Trophoblast cell (in vitro differentiated cells and primary cell): ENCODE measurements around the gene TEX28.

Experiments
- DNase-seq, 2 donors: peaks; one replicate each; pipeline ENCODE4 v3.0.0-alpha.2; 2016
- H2AFZ ChIP-seq: 2 replicates; pipeline ENCODE4 v1.6.1; 2013; ENCODE audit warnings: low read length, moderate library complexity, mild to moderate bottlenecking; ENCODE audit not compliant: insufficient read depth, poor library complexity
- H2AK5ac ChIP-seq: 2 replicates; pipeline ENCODE4 v1.6.1; 2013; ENCODE audit warnings: mild to moderate bottlenecking, low read length
- H2BK120ac ChIP-seq: 2 replicates; pipeline ENCODE4 v1.6.1; 2013; ENCODE audit warnings: low read length, mild to moderate bottlenecking, moderate library complexity; ENCODE audit not compliant: insufficient read depth, poor library complexity
- H2BK12ac ChIP-seq: 2 replicates; pipeline ENCODE4 v1.6.1; 2013; ENCODE audit warnings: mild to moderate bottlenecking, low read length, moderate library complexity
- H2BK5ac ChIP-seq: 2 replicates; pipeline ENCODE4 v1.6.1; 2013; ENCODE audit warnings: low read length, low read depth, moderate library complexity, mild to moderate bottlenecking; ENCODE audit not compliant: poor library complexity
- H3K14ac ChIP-seq: 2 replicates; pipeline ENCODE4 v1.6.1; 2013; ENCODE audit warnings: mild to moderate bottlenecking, low read length
- H3K18ac ChIP-seq: 2 replicates; pipeline ENCODE4 v1.6.1; 2013; ENCODE audit warnings: mild to moderate bottlenecking, low read length
- H3K23ac ChIP-seq: 2 replicates; pipeline ENCODE4 v1.6.1; 2013; ENCODE audit warnings: low read length
- H3K27ac ChIP-seq: 2 replicates; pipeline ENCODE4 v1.5.1; 2013; ENCODE audit warnings: low read depth, mild to moderate bottlenecking, inconsistent platforms, low read length, moderate library complexity
- H3K27me3 ChIP-seq: 2 replicates; pipeline ENCODE4 v1.6.1; 2013; ENCODE audit warnings: inconsistent platforms, mild to moderate bottlenecking, low read length, moderate library complexity; ENCODE audit not compliant: insufficient read depth
- H3K36me3 ChIP-seq, 2 experiments: 1 replicate in 1 of 2; 2 replicates in 1 of 2; pipeline ENCODE4 v1.6.1; 2013; ENCODE audit warnings: low read length in 2 of 2, mild to moderate bottlenecking in 2 of 2, moderate library complexity in 1 of 2; ENCODE audit not compliant: insufficient read depth in 2 of 2, control insufficient read depth in 1 of 2
- H3K4ac ChIP-seq: 2 replicates; pipeline ENCODE4 v1.6.1; 2013; ENCODE audit warnings: low read depth, mild to moderate bottlenecking, low read length, moderate library complexity
- H3K4me1 ChIP-seq, 2 experiments: 1 replicate in 1 of 2; 2 replicates in 1 of 2; pipeline ENCODE4 v1.6.1; 2013; ENCODE audit warnings: low read length in 2 of 2, mild to moderate bottlenecking in 2 of 2, moderate library complexity in 1 of 2; ENCODE audit not compliant: insufficient read depth in 2 of 2, control insufficient read depth in 1 of 2
- H3K4me2 ChIP-seq: 2 replicates; pipeline ENCODE4 v1.6.1; 2013; ENCODE audit warnings: inconsistent platforms, mild to moderate bottlenecking, low read length, moderate library complexity
- H3K4me3 ChIP-seq: 2 replicates; pipeline ENCODE4 v1.5.1; 2013; ENCODE audit warnings: mild to moderate bottlenecking, low read depth, low read length, inconsistent platforms
- H3K79me1 ChIP-seq: one replicate; pipeline ENCODE4 v1.6.1; 2013; ENCODE audit warnings: low read length
- H3K79me2 ChIP-seq: 2 replicates; pipeline ENCODE4 v1.6.1; 2013; ENCODE audit warnings: low read length, mild to moderate bottlenecking; ENCODE audit not compliant: control insufficient read depth, insufficient read depth, poor library complexity
- H3K9ac ChIP-seq: 2 replicates; pipeline ENCODE4 v1.6.1; 2013; ENCODE audit warnings: mild to moderate bottlenecking, low read length
- H3K9me3 ChIP-seq: 2 replicates; pipeline ENCODE4 v1.6.1; 2013; ENCODE audit warnings: low read depth, mild to moderate bottlenecking, control low read depth, inconsistent platforms, low read length; ENCODE audit not compliant: insufficient read depth
- H4K12ac ChIP-seq: 2 replicates; pipeline ENCODE4 v1.6.1; 2013; ENCODE audit warnings: low read depth, mild to moderate bottlenecking, low read length, moderate library complexity
- H4K8ac ChIP-seq: 2 replicates; pipeline ENCODE4 v1.6.1; 2013; ENCODE audit warnings: low read depth, mild to moderate bottlenecking, low read length, moderate library complexity
- H4K91ac ChIP-seq: one replicate; pipeline ENCODE4 v1.6.1; 2013; ENCODE audit warnings: low read depth, mild to moderate bottlenecking, low read length, moderate library complexity
- WGBS: extraction: QIAGEN DNeasy Blood & Tissue Kit; methylation state at CpG from one replicate; pipeline ENCODE4 v1.1.7; 2013; ENCODE audit warnings: missing lambda C conversion rate; ENCODE audit not compliant: insufficient read length, insufficient coverage; ENCODE audit errors: extremely low coverage; 5-methylcytosine and 5-hydroxymethylcytosine counted together

TEX28 gene

GRCh38 chrX:154320406-154320805, 25.5 kb upstream of the TEX28 start:
- Histone ChIP-seq H2AFZ (no peak overlapping the region), H4K12ac (no peak overlapping the region), H3K4me1 (no peaks in the 10 kb centered on the region), H2BK120ac (no peak overlapping the region), H3K36me3 (no peaks in the 10 kb centered on the region), H3K27ac (no peak overlapping the region), H3K4me3 (no peak overlapping the region), H3K18ac (no peak overlapping the region), H3K79me1 (no peaks in the 10 kb centered on the region), H3K23ac (no peak overlapping the region), H3K27me3 (no peaks in the 10 kb centered on the region), H3K9ac (no peak overlapping the region), H3K9me3 (no peaks in the 10 kb centered on the region), H3K4me2 (no peak overlapping the region), H3K4ac (no peak overlapping the region), H2BK5ac (no peak overlapping the region), H4K91ac (no peak overlapping the region), H3K14ac (no peak overlapping the region), H4K8ac (no peak overlapping the region), H3K79me2 (no peaks in the 10 kb centered on the region), H2BK12ac (no peak overlapping the region), H2AK5ac (no peak overlapping the region)
- no CpG with 5 or more reads among the region's 11 CpGs for WGBS
- DNase-seq, result no peak

GRCh38 chrX:154317391-154317995, 22.6 kb upstream of the TEX28 start:
- Histone ChIP-seq H3K9ac (no peak overlapping the region), H4K12ac (no peak overlapping the region), H3K9me3 (no peaks in the 10 kb centered on the region), H3K27me3 (no peaks in the 10 kb centered on the region), H3K14ac (no peak overlapping the region), H2AK5ac (no peak overlapping the region), H3K36me3 (no peaks in the 10 kb centered on the region), H3K79me2 (no peaks in the 10 kb centered on the region), H2BK12ac (no peak overlapping the region), H3K4me3 (no peak overlapping the region), H2BK5ac (no peak overlapping the region), H3K4me1 (no peaks in the 10 kb centered on the region), H2BK120ac (no peak overlapping the region), H4K8ac (no peak overlapping the region), H3K79me1 (no peaks in the 10 kb centered on the region), H3K4me2 (no peak overlapping the region), H2AFZ (no peak overlapping the region), H3K27ac (no peak overlapping the region), H3K4ac (no peak overlapping the region), H4K91ac (no peak overlapping the region), H3K18ac (no peak overlapping the region), H3K23ac (no peak overlapping the region)
- no CpG with 5 or more reads among the region's 7 CpGs for WGBS
- peak in 1 of 2 donors; percentile 46 for DNase-seq

GRCh38 chrX:154315416-154315815, 20.5 kb upstream of the TEX28 start:
- DNase-seq, result no peak
- no peaks in the 10 kb centered on the region for H3K9me3 ChIP-seq
- no peaks in the 10 kb centered on the region for H3K27me3 ChIP-seq
- no peak overlapping the region for H2AFZ ChIP-seq
- H3K27ac ChIP-seq, result no peak overlapping the region
- H3K9ac ChIP-seq, result no peak overlapping the region
- no peak overlapping the region for H3K18ac ChIP-seq
- WGBS, result no CpG with 5 or more reads among the region's 3 CpGs
- H4K12ac ChIP-seq, result no peak overlapping the region
- no peaks in the 10 kb centered on the region for H3K36me3 ChIP-seq
- H3K4me3 ChIP-seq, result no peak overlapping the region
- H4K91ac ChIP-seq, result no peak overlapping the region
- no peak overlapping the region for H2AK5ac ChIP-seq
- no peaks in the 10 kb centered on the region for H3K79me1 ChIP-seq
- H3K4ac ChIP-seq, result no peak overlapping the region
- H3K79me2 ChIP-seq, result no peaks in the 10 kb centered on the region
- H3K14ac ChIP-seq, result no peak overlapping the region
- H3K4me2 ChIP-seq, result no peak overlapping the region
- H2BK12ac ChIP-seq, result no peak overlapping the region
- H4K8ac ChIP-seq, result no peak overlapping the region
- H3K4me1 ChIP-seq, result no peaks in the 10 kb centered on the region
- no peak overlapping the region for H2BK120ac ChIP-seq
- no peak overlapping the region for H3K23ac ChIP-seq
- no peak overlapping the region for H2BK5ac ChIP-seq

- H2AFZ ChIP-seq, result no peak overlapping the region
- H2BK120ac ChIP-seq, result no peak overlapping the region
- H3K4me1 ChIP-seq, result no peaks in the 10 kb centered on the region
- no peak overlapping the region for H2AK5ac ChIP-seq
- no peak overlapping the region for H3K27ac ChIP-seq
- H3K36me3 ChIP-seq, result no peaks in the 10 kb centered on the region
- H3K18ac ChIP-seq, result no peak overlapping the region
- H3K23ac ChIP-seq, result no peak overlapping the region
- no peak overlapping the region for H3K4me3 ChIP-seq
- no peaks in the 10 kb centered on the region for H3K9me3 ChIP-seq
- H3K14ac ChIP-seq, result no peak overlapping the region
- H4K91ac ChIP-seq, result no peak overlapping the region
- no peak overlapping the region for H3K4ac ChIP-seq
- H3K27me3 ChIP-seq, result no peaks in the 10 kb centered on the region
- H3K79me2 ChIP-seq, result no peaks in the 10 kb centered on the region
- H3K79me1 ChIP-seq, result no peaks in the 10 kb centered on the region
- H4K12ac ChIP-seq, result no peak overlapping the region
- DNase-seq, result no peak
- H3K4me2 ChIP-seq, result no peak overlapping the region
- WGBS, result no CpG with 5 or more reads among the region's 5 CpGs
- no peak overlapping the region for H2BK5ac ChIP-seq
- no peak overlapping the region for H2BK12ac ChIP-seq
- H3K9ac ChIP-seq, result no peak overlapping the region
- no peak overlapping the region for H4K8ac ChIP-seq
Measured at GRCh38 chrX:154313147-154313546, 18.2 kb upstream of the TEX28 start.
